ENCODE measurements around the gene DNAL1.

The DNAL1 gene

DNA sequence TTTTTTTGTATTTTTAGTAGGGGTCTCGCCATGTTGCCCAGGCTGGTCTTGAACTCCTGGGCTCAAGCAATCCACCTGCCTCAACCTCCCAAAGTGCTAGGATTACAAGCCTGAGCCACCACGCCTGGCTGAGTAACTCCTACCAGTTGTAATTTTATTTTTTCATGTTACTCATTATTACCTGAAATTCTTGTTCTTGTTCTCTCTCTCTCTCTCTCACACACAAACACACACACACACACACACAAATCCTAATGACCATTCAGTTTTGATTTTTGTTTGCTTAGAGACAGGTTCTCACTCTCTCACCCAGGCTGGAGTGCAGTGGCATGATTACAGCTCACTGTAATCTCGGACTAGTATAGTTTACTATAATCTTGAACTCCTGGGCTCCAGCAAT, 30.2 kb downstream of the DNAL1 start:
- H3K27ac ChIP-seq (ENCODE audit: low read depth, low read length), result no peak overlapping the region
- no peaks in the 10 kb centered on the region for H3K4me1 ChIP-seq (ENCODE audit: control insufficient read depth, insufficient read depth, low read length)
- no peaks in the 10 kb centered on the region for H3K27me3 ChIP-seq (ENCODE audit: control insufficient read depth, insufficient read depth, low read length)
- H3K9ac ChIP-seq (ENCODE audit: low read depth, low read length), result no peak overlapping the region
- H3K4me3 ChIP-seq (ENCODE audit: low read depth, low read length), result no peak overlapping the region
- H3K9me3 ChIP-seq (ENCODE audit: control insufficient read depth, insufficient read depth, low read length), result no peaks in the 10 kb centered on the region
- H3K36me3 ChIP-seq (ENCODE audit: control insufficient read depth, insufficient read depth, low read length), result peaks cover 6% of the 10 kb centered on the region

DNA sequence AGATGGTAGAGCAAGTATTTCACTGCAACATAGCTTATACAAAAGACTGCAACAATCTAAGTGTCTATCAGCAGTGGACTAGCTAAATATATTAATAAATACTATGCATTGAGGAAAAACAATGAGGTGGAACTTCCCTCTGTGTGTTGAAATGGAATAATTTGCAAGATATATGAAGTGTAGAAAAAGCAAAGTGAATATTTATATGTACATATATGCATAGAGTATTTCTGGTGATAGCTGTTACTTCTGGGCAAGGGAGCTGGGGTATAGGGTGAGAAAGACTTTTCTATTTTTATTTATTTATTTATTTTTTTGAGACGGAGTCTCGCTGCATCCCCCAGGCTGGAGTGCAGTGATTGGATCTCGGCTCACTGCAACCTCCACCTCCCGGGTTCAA, 33.9 kb downstream of the DNAL1 start:
- no peaks in the 10 kb centered on the region for H3K4me1 ChIP-seq (ENCODE audit: control insufficient read depth, insufficient read depth, low read length)
- H3K9me3 ChIP-seq (ENCODE audit: control insufficient read depth, insufficient read depth, low read length), result no peaks in the 10 kb centered on the region
- H3K9ac ChIP-seq (ENCODE audit: low read depth, low read length), result no peak overlapping the region
- no peak overlapping the region for H3K27ac ChIP-seq (ENCODE audit: low read depth, low read length)
- no peak overlapping the region for H3K4me3 ChIP-seq (ENCODE audit: low read depth, low read length)
- H3K36me3 ChIP-seq (ENCODE audit: control insufficient read depth, insufficient read depth, low read length), result no peaks in the 10 kb centered on the region
- H3K27me3 ChIP-seq (ENCODE audit: control insufficient read depth, insufficient read depth, low read length), result no peaks in the 10 kb centered on the region

DNA sequence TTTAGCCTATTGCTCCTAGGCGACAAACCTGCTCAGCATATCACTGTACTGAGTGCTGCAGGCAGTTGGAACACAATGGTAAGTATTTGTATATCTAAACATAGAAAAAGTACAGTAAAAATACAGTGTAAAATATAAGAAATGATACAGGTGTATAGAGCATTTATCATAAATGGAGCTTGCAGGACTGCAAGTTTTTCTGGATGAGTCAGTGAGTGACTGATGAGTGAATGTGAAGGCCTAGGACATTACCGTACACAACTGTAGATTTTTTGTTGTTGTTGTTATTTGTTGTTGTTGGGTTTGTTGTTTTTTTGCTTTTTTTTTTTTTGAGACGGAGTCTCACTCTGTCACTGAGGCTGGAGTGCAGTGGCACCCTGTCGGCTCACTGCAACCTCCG, 36.0 kb downstream of the DNAL1 start:
- Histone ChIP-seq H3K4me3 (ENCODE audit: low read depth, low read length) (no peak overlapping the region), H3K36me3 (ENCODE audit: control insufficient read depth, insufficient read depth, low read length) (no peaks in the 10 kb centered on the region), H3K27me3 (ENCODE audit: control insufficient read depth, insufficient read depth, low read length) (no peaks in the 10 kb centered on the region), H3K9ac (ENCODE audit: low read depth, low read length) (no peak overlapping the region), H3K4me1 (ENCODE audit: control insufficient read depth, insufficient read depth, low read length) (no peaks in the 10 kb centered on the region), H3K9me3 (ENCODE audit: control insufficient read depth, insufficient read depth, low read length) (no peaks in the 10 kb centered on the region), H3K27ac (ENCODE audit: low read depth, low read length) (no peak overlapping the region)

DNA sequence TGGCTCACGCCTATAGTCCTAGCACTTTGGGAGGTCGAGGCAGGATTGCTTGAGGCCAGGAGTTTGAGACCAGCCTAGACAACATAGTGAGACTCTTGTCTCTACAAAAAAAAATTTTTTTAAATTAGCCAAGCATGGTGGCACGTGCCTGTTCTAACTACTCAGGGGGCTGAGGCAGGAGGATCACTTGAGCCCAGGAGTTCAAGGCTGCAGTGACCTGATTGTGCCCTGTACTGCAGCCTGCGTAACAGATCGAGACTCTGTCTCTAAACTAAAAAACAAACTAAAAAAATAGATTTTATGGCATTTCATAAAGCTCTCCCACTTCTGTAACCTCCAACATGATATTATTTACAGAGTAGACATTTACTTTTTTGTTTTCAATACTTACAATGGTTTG, 39.8 kb downstream of the DNAL1 start:
- Histone ChIP-seq H3K4me1 (ENCODE audit: control insufficient read depth, insufficient read depth, low read length) (no peaks in the 10 kb centered on the region), H3K27me3 (ENCODE audit: control insufficient read depth, insufficient read depth, low read length) (no peaks in the 10 kb centered on the region), H3K4me3 (ENCODE audit: low read depth, low read length) (no peak overlapping the region), H3K27ac (ENCODE audit: low read depth, low read length) (no peak overlapping the region), H3K36me3 (ENCODE audit: control insufficient read depth, insufficient read depth, low read length) (peaks cover 5% of the 10 kb centered on the region; the same call in 1 of the 2 replicates), H3K9me3 (ENCODE audit: control insufficient read depth, insufficient read depth, low read length) (no peaks in the 10 kb centered on the region), H3K9ac (ENCODE audit: low read depth, low read length) (no peak overlapping the region)

DNA sequence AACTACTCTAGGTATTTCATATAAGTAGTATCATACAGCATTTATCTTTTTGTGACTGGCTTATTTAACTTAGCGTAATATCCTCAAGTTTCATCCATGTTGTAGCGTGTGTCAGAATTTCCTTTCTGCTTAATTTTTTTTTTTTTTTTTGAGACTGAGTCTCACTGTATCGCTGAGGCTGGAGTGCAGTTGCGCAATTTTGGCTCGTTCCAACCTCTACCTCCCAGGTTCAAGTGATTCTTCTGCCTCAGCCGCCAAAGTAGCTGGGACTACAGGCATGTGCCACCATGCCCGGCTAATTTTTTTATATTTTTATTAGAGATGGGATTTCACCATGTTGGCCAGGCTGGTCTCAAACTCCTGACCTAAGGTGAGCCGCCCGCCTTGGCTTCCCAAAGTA, 40.5 kb downstream of the DNAL1 start:
- Histone ChIP-seq H3K9me3 (ENCODE audit: control insufficient read depth, insufficient read depth, low read length) (no peaks in the 10 kb centered on the region), H3K9ac (ENCODE audit: low read depth, low read length) (no peak overlapping the region), H3K4me3 (ENCODE audit: low read depth, low read length) (no peak overlapping the region), H3K36me3 (ENCODE audit: control insufficient read depth, insufficient read depth, low read length) (peaks cover 5% of the 10 kb centered on the region; the same call in 1 of the 2 replicates), H3K27ac (ENCODE audit: low read depth, low read length) (no peak overlapping the region), H3K4me1 (ENCODE audit: control insufficient read depth, insufficient read depth, low read length) (no peaks in the 10 kb centered on the region), H3K27me3 (ENCODE audit: control insufficient read depth, insufficient read depth, low read length) (no peaks in the 10 kb centered on the region)

DNA sequence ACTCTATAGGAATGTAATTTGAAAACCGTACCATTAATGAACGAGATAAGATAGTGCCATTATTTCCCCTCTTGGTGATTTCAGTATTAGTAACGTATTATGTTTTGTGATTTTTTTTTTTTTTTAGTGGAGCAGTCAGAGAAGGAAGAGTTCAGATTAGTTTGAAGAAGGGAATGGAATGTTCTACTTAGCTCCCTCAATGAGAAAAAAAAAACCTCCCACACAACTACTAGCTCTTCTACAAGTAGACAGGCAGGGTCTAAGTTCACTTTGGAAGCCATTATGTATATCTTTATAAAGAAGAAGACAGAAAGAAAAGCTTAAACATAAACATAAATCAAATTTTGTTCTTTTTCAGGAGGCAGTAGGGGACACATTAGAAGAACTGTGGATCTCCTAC, 42.1 kb downstream of the DNAL1 start:
- no peak overlapping the region for H3K4me3 ChIP-seq (ENCODE audit: low read depth, low read length)
- no peaks in the 10 kb centered on the region for H3K27me3 ChIP-seq (ENCODE audit: control insufficient read depth, insufficient read depth, low read length)
- H3K9ac ChIP-seq (ENCODE audit: low read depth, low read length), result no peak overlapping the region
- H3K9me3 ChIP-seq (ENCODE audit: control insufficient read depth, insufficient read depth, low read length), result no peaks in the 10 kb centered on the region
- peaks cover 5% of the 10 kb centered on the region; the same call in 1 of the 2 replicates for H3K36me3 ChIP-seq (ENCODE audit: control insufficient read depth, insufficient read depth, low read length)
- no peaks in the 10 kb centered on the region for H3K4me1 ChIP-seq (ENCODE audit: control insufficient read depth, insufficient read depth, low read length)
- H3K27ac ChIP-seq (ENCODE audit: low read depth, low read length), result no peak overlapping the region

DNA sequence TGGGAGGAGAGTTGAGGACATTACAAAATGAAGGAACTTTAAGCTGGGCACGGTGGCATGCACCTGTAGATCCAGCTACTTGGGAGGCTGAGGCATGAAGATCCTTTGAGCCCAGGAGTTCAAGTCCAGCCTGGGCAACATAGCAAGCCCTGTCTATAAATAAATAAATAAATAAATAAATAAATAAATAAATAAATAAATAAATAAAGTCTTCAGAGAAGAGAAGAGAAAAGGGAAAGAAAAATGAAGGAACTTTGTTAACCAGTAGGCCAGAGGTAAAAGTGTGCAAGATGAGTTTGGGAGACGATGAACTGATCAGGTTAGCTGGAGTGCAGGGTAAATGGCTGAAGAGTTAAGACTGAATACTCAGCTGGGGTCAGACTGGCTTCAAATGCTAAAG, 49.3 kb downstream of the DNAL1 start:
- Histone ChIP-seq H3K36me3 (ENCODE audit: control insufficient read depth, insufficient read depth, low read length) (peaks cover 11% of the 10 kb centered on the region; the same call in 1 of the 2 replicates), H3K9ac (ENCODE audit: low read depth, low read length) (no peak overlapping the region), H3K4me1 (ENCODE audit: control insufficient read depth, insufficient read depth, low read length) (no peaks in the 10 kb centered on the region), H3K27ac (ENCODE audit: low read depth, low read length) (no peak overlapping the region), H3K9me3 (ENCODE audit: control insufficient read depth, insufficient read depth, low read length) (no peaks in the 10 kb centered on the region), H3K27me3 (ENCODE audit: control insufficient read depth, insufficient read depth, low read length) (no peaks in the 10 kb centered on the region), H3K4me3 (ENCODE audit: low read depth, low read length) (no peak overlapping the region)

DNA sequence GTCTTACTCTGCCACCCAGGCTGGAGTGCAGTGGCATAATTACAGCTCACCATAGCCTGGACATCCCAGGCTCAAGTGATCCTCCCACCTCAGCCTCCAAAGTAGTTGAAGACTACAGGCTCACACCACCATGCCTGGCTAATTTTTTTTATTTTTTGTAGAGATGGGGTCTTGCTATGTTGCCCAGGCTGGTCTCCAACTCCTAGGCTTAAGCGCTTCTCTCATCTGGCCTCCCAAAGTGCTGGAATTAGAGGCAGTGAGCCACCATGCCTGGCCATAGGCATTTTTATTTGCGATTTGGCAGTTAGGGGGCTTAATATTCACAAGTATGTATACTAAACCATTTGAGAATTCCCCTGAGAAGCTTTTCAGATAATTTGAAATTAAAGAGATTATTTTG, 50.3 kb downstream of the DNAL1 start:
- H3K36me3 ChIP-seq (ENCODE audit: control insufficient read depth, insufficient read depth, low read length), result 0 out of 2 replicates have a peak, but pooled peaks cover 6% of the 10 kb centered on the region
- H3K27ac ChIP-seq (ENCODE audit: low read depth, low read length), result no peak overlapping the region
- H3K9ac ChIP-seq (ENCODE audit: low read depth, low read length), result no peak overlapping the region
- no peak overlapping the region for H3K4me3 ChIP-seq (ENCODE audit: low read depth, low read length)
- H3K9me3 ChIP-seq (ENCODE audit: control insufficient read depth, insufficient read depth, low read length), result no peaks in the 10 kb centered on the region
- H3K4me1 ChIP-seq (ENCODE audit: control insufficient read depth, insufficient read depth, low read length), result no peaks in the 10 kb centered on the region
- H3K27me3 ChIP-seq (ENCODE audit: control insufficient read depth, insufficient read depth, low read length), result no peaks in the 10 kb centered on the region

DNA sequence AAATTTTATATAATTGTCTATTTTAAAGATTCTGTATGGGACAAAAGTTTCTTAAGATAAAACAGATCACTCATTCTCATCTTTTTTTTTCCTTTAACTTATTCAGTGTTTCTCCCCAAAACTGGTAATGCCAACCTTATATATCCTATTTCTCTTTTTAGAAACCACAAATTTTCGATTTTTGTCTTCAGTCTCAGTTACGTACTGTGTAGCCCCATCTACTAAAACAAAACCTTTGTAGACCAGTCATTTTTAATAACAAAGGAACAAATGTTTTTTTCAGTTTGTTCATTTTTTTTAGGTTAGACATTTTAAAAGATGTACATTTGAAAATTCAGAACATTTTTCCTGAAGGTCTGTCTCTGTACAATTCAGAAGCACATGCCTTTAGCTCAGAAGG, 51.2 kb downstream of the DNAL1 start:
- no peaks in the 10 kb centered on the region for H3K9me3 ChIP-seq (ENCODE audit: control insufficient read depth, insufficient read depth, low read length)
- H3K27me3 ChIP-seq (ENCODE audit: control insufficient read depth, insufficient read depth, low read length), result no peaks in the 10 kb centered on the region
- H3K9ac ChIP-seq (ENCODE audit: low read depth, low read length), result no peak overlapping the region
- H3K27ac ChIP-seq (ENCODE audit: low read depth, low read length), result no peak overlapping the region
- H3K4me3 ChIP-seq (ENCODE audit: low read depth, low read length), result no peak overlapping the region
- no peaks in the 10 kb centered on the region for H3K4me1 ChIP-seq (ENCODE audit: control insufficient read depth, insufficient read depth, low read length)
- H3K36me3 ChIP-seq (ENCODE audit: control insufficient read depth, insufficient read depth, low read length), result 0 out of 2 replicates have a peak, but pooled peaks cover 6% of the 10 kb centered on the region

DNA sequence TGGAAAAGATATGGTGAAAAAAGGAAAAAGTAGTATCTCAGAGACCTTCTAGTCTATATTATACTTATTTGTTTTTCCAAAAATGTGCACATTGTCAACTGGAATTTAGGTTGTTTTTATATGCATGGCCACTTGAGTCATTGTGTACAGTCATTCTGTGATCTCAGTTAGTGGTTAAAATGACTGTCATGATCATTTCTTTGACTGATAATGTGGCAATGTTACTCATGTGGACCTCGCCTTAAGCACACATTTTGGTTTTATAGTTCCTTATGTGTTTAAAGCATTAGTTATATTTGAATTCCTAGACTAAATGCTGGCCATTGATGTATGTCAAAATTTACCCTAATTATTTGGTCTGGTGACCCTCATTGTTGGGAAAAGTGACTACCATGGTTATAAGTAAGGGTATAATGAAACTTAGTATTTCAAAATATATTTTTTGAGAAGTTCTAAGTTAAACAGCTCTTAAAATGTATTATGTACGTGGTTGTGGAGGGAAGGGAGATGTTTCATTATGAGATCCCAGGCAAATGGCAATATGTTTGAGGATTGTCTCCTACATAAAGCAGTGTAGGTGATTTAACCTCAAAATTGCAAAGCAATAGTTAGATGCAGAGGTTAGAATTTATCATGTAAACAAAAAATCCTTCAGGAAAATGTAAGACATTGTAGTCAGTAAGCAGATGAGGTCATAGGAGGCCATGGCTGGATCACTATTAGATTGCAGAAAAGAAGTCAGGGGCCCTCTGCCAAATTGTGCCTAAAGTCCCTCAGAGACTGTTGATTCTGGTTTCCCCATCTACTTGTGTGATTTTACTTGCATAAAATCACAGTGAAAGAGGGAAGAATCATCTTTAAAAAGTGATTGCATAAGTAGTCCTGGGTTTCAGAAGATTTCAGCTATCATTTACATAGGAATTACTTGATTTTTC, 51.9 kb downstream of the DNAL1 start:
- Histone ChIP-seq H3K36me3 (ENCODE audit: control insufficient read depth, insufficient read depth, low read length) (0 out of 2 replicates have a peak, but pooled peaks cover 6% of the 10 kb centered on the region), H3K27me3 (ENCODE audit: control insufficient read depth, insufficient read depth, low read length) (no peaks in the 10 kb centered on the region), H3K4me1 (ENCODE audit: control insufficient read depth, insufficient read depth, low read length) (no peaks in the 10 kb centered on the region), H3K9ac (ENCODE audit: low read depth, low read length) (no peak overlapping the region), H3K9me3 (ENCODE audit: control insufficient read depth, insufficient read depth, low read length) (no peaks in the 10 kb centered on the region), H3K4me3 (ENCODE audit: low read depth, low read length) (no peak overlapping the region), H3K27ac (ENCODE audit: low read depth, low read length) (no peak overlapping the region)

DNA sequence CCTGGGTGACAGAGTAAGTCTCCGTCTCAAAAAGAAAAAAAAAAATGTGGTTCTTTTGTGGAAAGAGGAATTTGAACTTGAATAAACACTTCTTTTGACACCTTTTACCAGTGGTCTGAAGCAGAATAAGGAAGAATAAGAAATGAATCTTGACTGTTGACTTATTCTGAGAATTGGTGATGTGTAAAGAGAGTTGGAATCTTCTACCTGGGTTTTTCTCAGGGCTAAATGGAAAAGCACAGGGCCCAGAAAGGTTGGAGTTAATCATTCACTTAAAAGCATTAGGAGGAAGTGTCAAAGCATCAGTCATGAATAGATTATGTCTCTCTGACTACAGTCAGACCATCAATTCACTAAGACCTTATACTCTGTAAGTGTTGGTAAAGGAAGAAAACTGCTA, 55.5 kb downstream of the DNAL1 start:
- no peaks in the 10 kb centered on the region for H3K4me1 ChIP-seq (ENCODE audit: control insufficient read depth, insufficient read depth, low read length)
- no peak overlapping the region for H3K9ac ChIP-seq (ENCODE audit: low read depth, low read length)
- H3K4me3 ChIP-seq (ENCODE audit: low read depth, low read length), result no peak overlapping the region
- H3K27ac ChIP-seq (ENCODE audit: low read depth, low read length), result no peak overlapping the region
- no peaks in the 10 kb centered on the region for H3K36me3 ChIP-seq (ENCODE audit: control insufficient read depth, insufficient read depth, low read length)
- no peaks in the 10 kb centered on the region for H3K27me3 ChIP-seq (ENCODE audit: control insufficient read depth, insufficient read depth, low read length)
- H3K9me3 ChIP-seq (ENCODE audit: control insufficient read depth, insufficient read depth, low read length), result 0 out of 2 replicates have a peak, but pooled peaks cover 3% of the 10 kb centered on the region
